K562 (cell line): ENCODE data around the gene VAC14. TPM values are rescaled to one million over a fixed set of nuclear protein-coding genes. Genes with fewer than 3 reads are reported as not detected.

Experiments used
- ATAC-seq: fragments of 200-7000 bp; cut with Tn5 transposase; 3 replicates; pipeline ENCODE4 v1.9.1; 2020; ENCODE audit warnings: moderate library complexity
- BruUV-seq: library from RNA; stranded (reverse); fragments of 400-500 nt; replicated peaks from 2 replicates; lab custom pipeline; 2021; lab: Mats Ljungman, UMichigan
- CTCF ChIA-PET: fragments of 300-600 bp; formaldehyde crosslinking; extraction: SDS; loops from one replicate; lab custom pipeline; 2021; ENCODE audit warnings: low intra/inter-chr PET ratio; lab: Yijun Ruan, JAX
- POLR2A ChIA-PET: fragments of 300-600, 350-650 bp; sonication (Branson Sonifier 250); formaldehyde crosslinking; extraction: SDS; loops from one replicate; lab custom pipeline; 2021; ENCODE audit warnings: antibody characterized with exemption, inconsistent platforms; lab: Yijun Ruan, JAX
- DNase-seq, 4 experiments: peaks; one replicate each; pipeline versions ENCODE4 v3.0.0 to v3.0.0-alpha.2; 2011 to 2018; ENCODE audit warnings: low spot score in 3 of 4, mixed read lengths in 3 of 4; ENCODE audit errors: extremely low read depth in 1 of 4
- FAIRE-seq: peaks from 2 replicates; lab custom pipeline; 2011; peaks lifted over from hg19 to GRCh38; lab: Jason Lieb, UNC
- H2AFZ ChIP-seq: 2 replicates; pipeline ENCODE4 v1.6.0; 2011; ENCODE audit warnings: low read depth, low read length, control low read depth, inconsistent platforms
- H3K27ac ChIP-seq: fragments of 200-600 bp; 3 replicates; pipeline ENCODE4 v1.8.0; 2011; ENCODE audit warnings: low read depth, mild to moderate bottlenecking, control low read depth, inconsistent platforms, low read length, moderate library complexity, mixed read lengths; ENCODE audit errors: extremely low read depth
- H3K27me3 ChIP-seq, 2 experiments: fragments of 300-600 bp in 1 of 2; 2 replicates in 1 of 2; 3 replicates in 1 of 2; pipeline versions ENCODE4 v1.6.0 to v1.8.0; 2011; ENCODE audit warnings: inconsistent platforms in 2 of 2, low read length in 2 of 2, mild to moderate bottlenecking in 1 of 2, mixed read lengths in 1 of 2, moderate library complexity in 1 of 2; ENCODE audit not compliant: control insufficient read depth in 2 of 2, insufficient read depth in 2 of 2
- H3K36me3 ChIP-seq: fragments of 300-600 bp; 3 replicates; pipeline ENCODE4 v1.8.0; 2011; ENCODE audit warnings: mild to moderate bottlenecking, low read length, inconsistent platforms; ENCODE audit not compliant: control insufficient read depth, insufficient read depth
- H3K4me1 ChIP-seq, 2 experiments: fragments of 200-600 bp in 1 of 2; replicated peaks in 1 of 2; 2 replicates in 1 of 2; 3 replicates in 1 of 2; pipeline versions ENCODE4 v1.5.1 to v1.8.0; 2011; ENCODE audit warnings: inconsistent platforms in 2 of 2, low read length in 2 of 2, mild to moderate bottlenecking in 1 of 2, mixed read lengths in 1 of 2, moderate library complexity in 1 of 2; ENCODE audit not compliant: control insufficient read depth in 2 of 2, insufficient read depth in 2 of 2
- H3K4me2 ChIP-seq: 2 replicates; pipeline ENCODE4 v1.6.1; 2011; ENCODE audit warnings: low read length, control low read depth, inconsistent platforms, mixed read lengths; ENCODE audit not compliant: insufficient read depth
- H3K4me3 ChIP-seq: fragments of 200-600 bp; sonication (generic), shearing (Covaris generic); 2 replicates; pipeline ENCODE4 v1.5.1; 2016; ENCODE audit warnings: control low read depth, inconsistent platforms
- H3K79me2 ChIP-seq: fragments of 200-600 bp; 3 replicates; pipeline ENCODE4 v1.8.0; 2011; ENCODE audit warnings: low read length, inconsistent platforms; ENCODE audit not compliant: control insufficient read depth, insufficient read depth
- H3K9ac ChIP-seq, 2 experiments: 2 replicates each; pipeline versions ENCODE4 v1.6.0 to v1.6.1; 2011; ENCODE audit warnings: low read depth in 2 of 2, low read length in 2 of 2, control low read depth in 1 of 2, inconsistent platforms in 1 of 2, mild to moderate bottlenecking in 1 of 2, mixed read lengths in 1 of 2; ENCODE audit not compliant: insufficient read depth in 1 of 2
- H3K9me1 ChIP-seq: one replicate; pipeline ENCODE4 v1.6.0; 2011; ENCODE audit warnings: inconsistent platforms, mild to moderate bottlenecking, low read length, moderate library complexity; ENCODE audit not compliant: control insufficient read depth, insufficient read depth
- H3K9me3 ChIP-seq: replicated peaks from 2 replicates; pipeline ENCODE4 v1.5.1; 2011; ENCODE audit warnings: low read depth, low read length, inconsistent platforms; ENCODE audit not compliant: control insufficient read depth, insufficient read depth
- H4K20me1 ChIP-seq: replicated peaks from 2 replicates; pipeline ENCODE4 v1.6.1; 2011; ENCODE audit warnings: low read length, inconsistent platforms, mixed read lengths; ENCODE audit not compliant: control insufficient read depth, insufficient read depth
- ARHGAP35 ChIP-seq: fragments of 450-650 bp; IDR thresholded peaks from 2 replicates; pipeline ENCODE4 v1.6.1; 2018; ENCODE audit not compliant: partially characterized antibody
- ARID3B ChIP-seq: fragments of 250-450 bp; sonication (Bioruptor Pico); IDR thresholded peaks from 2 replicates; pipeline ENCODE4 v1.4.0; 2020; ENCODE audit warnings: borderline replicate concordance
- CSDE1 ChIP-seq, 2 experiments: fragments of 450-650 bp; IDR thresholded peaks; 2 replicates each; pipeline ENCODE4 v1.6.1; 2016; ENCODE audit warnings: mild to moderate bottlenecking in 1 of 2
- GABPB1 ChIP-seq: sonication (generic); formaldehyde crosslinking; IDR thresholded peaks from 2 replicates; pipeline ENCODE4 v1.8.0; 2022; ENCODE audit warnings: mild to moderate bottlenecking, missing genetic modification reagents
- KDM1A ChIP-seq, 2 experiments: fragments of 450-650 bp; IDR thresholded peaks; 2 replicates each; pipeline ENCODE4 v1.6.1; 2016; ENCODE audit warnings: mild to moderate bottlenecking in 2 of 2
- PRMT5 ChIP-seq: sonication (generic); formaldehyde crosslinking; IDR thresholded peaks from 2 replicates; pipeline ENCODE4 v1.5.0; 2020; ENCODE audit warnings: missing genetic modification reagents
- TRIM28 ChIP-seq: fragments of 450-650 bp; IDR thresholded peaks from 2 replicates; pipeline ENCODE4 v1.6.1; 2017
- WGBS: fragments of 100-300 bp; shearing (Covaris generic); methylation state at CpG from one replicate; pipeline ENCODE4 v1.1.6; 2016; ENCODE audit warnings: low coverage, mixed read lengths; ENCODE audit not compliant: insufficient coverage; ENCODE audit errors: missing lambda C conversion rate; 5-methylcytosine and 5-hydroxymethylcytosine counted together
- in situ Hi-C: fragments of 300-500 bp; cut with MboI; formaldehyde crosslinking; loops from 4 replicates; pipeline ENCODE4 v1.15.0; 2018; ENCODE audit warnings: inconsistent platforms, mixed read lengths
- intact Hi-C: fragments of 100-400 bp; cut with micrococcal nuclease; formaldehyde crosslinking; loops from 2 replicates; pipeline ENCODE4 v1.14.2; 2022
- polyA plus RNA-seq, 8 experiments: library from polyadenylated mRNA; depleted of rRNA in 4 of 8; stranded (reverse) in 5 of 8; unstranded in 3 of 8; fragments of >200 nt; fragmentation: Nextera tagmentation in 2 of 8; fragmentation: Illumina TruSeq in 1 of 8; extraction: Ambion mirVana in 2 of 8; extraction: Trizol in 1 of 8; gene quantifications; 2 replicates each; pipeline versions ENCODE4 v1.2.1 to v1.2.3, GENCODE V29; 2011 to 2014; ENCODE audit warnings: inconsistent platforms in 1 of 8, missing spikeins in 1 of 8
- total RNA-seq, 7 experiments: library from RNA; depleted of rRNA in 6 of 7; stranded (reverse); fragments of >200 nt in 6 of 7; fragmentation: Illumina TruSeq in 2 of 7; extraction: Trizol in 2 of 7; gene quantifications; 2 replicates each; pipeline versions ENCODE4 v1.2.1 to v1.2.3, GENCODE V29; 2011 to 2021; ENCODE audit warnings: low replicate concordance in 1 of 7
- TF ChIP-seq, protein P1 (sequence below): fragments of 250-450 bp; sonication (Bioruptor Pico); IDR thresholded peaks from 2 replicates; pipeline ENCODE4 v1.4.0; 2020; ENCODE audit warnings: mild to moderate bottlenecking, moderate library complexity
- TF ChIP-seq, protein P2 (sequence below): sonication (generic); formaldehyde crosslinking; IDR thresholded peaks from 2 replicates; pipeline ENCODE4 v1.8.0; 2023; ENCODE audit warnings: mild to moderate bottlenecking, missing genetic modification reagents
- TF ChIP-seq, protein P3 (sequence below): fragments of 250-450 bp; sonication (Bioruptor Pico); IDR thresholded peaks from 2 replicates; pipeline ENCODE4 v1.8.0; 2022; ENCODE audit warnings: inconsistent platforms

The VAC14 gene
- total and polyA plus RNA-seq, 9 of the 15 experiments (the other 6 are each of a cell fraction or from before 2014, with no cell fraction given), result 1.3 to 41.6 (median 26.6) TPM

GRCh38 chr16:70688246-70688742 is 112.7 kb downstream of the VAC14 start:
- 91% methylated on average over 7 of the region's 8 CpGs for WGBS
- peak overlapping the region in 1 of 2 experiments; percentile 21; a peak in 1 of 4 replicates for H3K9ac ChIP-seq
- no peak overlapping the region for H2AFZ ChIP-seq
- no peak for ATAC-seq
- no peaks in the 10 kb centered on the region for H3K9me3 ChIP-seq
- no peak overlapping the region for H3K4me2 ChIP-seq
- no peak overlapping the region for H3K4me3 ChIP-seq
- no peak overlapping the region for H3K27ac ChIP-seq
- peaks cover 15 to 82% of the 10 kb centered on the region in 2 experiments for H3K4me1 ChIP-seq
- peaks cover 13% of the 10 kb centered on the region; the same call in 1 of the 3 replicates for H3K36me3 ChIP-seq
- DNase-seq, result no peak
- BruUV-seq, result no TSS peak
- H3K9me1 ChIP-seq, result no peaks in the 10 kb centered on the region
- FAIRE-seq, result no peak
- H3K27me3 ChIP-seq, result no peaks in the 10 kb centered on the region
- POLR2A ChIA-PET, result interaction anchor here (0.7 to 2.2 kb wide), 2 partner anchors 8 to 15 kb away, joined by 4 to 10 read pairs; no protein-coding TSS in a partner anchor
- H4K20me1 ChIP-seq, result peaks cover 1% of the 10 kb centered on the region; the same call in 1 of the 2 replicates
- intact Hi-C loops, result loop anchor here (5.0 kb wide), 2 partner anchors 49 to 84 kb away; no protein-coding TSS in a partner anchor
- in situ Hi-C loops, result no loop called here
- peaks cover 24% of the 10 kb centered on the region for H3K79me2 ChIP-seq
- TF ChIP-seq PRMT5 (CRISPR knock-in tag), result no peak
- no peak for TF ChIP-seq CSDE1 (IDR thresholded peaks at IDR 0.05)
- TF ChIP-seq, protein P1, sequence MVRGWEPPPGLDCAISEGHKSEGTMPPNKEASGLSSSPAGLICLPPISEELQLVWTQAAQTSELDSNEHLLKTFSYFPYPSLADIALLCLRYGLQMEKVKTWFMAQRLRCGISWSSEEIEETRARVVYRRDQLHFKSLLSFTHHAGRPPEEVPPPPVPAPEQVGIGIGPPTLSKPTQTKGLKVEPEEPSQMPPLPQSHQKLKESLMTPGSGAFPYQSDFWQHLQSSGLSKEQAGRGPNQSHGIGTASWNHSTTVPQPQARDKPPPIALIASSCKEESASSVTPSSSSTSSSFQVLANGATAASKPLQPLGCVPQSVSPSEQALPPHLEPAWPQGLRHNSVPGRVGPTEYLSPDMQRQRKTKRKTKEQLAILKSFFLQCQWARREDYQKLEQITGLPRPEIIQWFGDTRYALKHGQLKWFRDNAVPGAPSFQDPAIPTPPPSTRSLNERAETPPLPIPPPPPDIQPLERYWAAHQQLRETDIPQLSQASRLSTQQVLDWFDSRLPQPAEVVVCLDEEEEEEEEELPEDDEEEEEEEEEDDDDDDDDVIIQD (CRISPR knock-in tag), result no peak
- no peak for TF ChIP-seq KDM1A (IDR thresholded peaks at IDR 0.05)
- TF ChIP-seq, protein P2, sequence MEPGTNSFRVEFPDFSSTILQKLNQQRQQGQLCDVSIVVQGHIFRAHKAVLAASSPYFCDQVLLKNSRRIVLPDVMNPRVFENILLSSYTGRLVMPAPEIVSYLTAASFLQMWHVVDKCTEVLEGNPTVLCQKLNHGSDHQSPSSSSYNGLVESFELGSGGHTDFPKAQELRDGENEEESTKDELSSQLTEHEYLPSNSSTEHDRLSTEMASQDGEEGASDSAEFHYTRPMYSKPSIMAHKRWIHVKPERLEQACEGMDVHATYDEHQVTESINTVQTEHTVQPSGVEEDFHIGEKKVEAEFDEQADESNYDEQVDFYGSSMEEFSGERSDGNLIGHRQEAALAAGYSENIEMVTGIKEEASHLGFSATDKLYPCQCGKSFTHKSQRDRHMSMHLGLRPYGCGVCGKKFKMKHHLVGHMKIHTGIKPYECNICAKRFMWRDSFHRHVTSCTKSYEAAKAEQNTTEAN (CRISPR knock-in tag), result no peak
- no peak for TF ChIP-seq GABPB1
- no peak for TF ChIP-seq ARHGAP35
- TF ChIP-seq, protein P3, sequence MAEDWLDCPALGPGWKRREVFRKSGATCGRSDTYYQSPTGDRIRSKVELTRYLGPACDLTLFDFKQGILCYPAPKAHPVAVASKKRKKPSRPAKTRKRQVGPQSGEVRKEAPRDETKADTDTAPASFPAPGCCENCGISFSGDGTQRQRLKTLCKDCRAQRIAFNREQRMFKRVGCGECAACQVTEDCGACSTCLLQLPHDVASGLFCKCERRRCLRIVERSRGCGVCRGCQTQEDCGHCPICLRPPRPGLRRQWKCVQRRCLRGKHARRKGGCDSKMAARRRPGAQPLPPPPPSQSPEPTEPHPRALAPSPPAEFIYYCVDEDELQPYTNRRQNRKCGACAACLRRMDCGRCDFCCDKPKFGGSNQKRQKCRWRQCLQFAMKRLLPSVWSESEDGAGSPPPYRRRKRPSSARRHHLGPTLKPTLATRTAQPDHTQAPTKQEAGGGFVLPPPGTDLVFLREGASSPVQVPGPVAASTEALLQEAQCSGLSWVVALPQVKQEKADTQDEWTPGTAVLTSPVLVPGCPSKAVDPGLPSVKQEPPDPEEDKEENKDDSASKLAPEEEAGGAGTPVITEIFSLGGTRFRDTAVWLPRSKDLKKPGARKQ (CRISPR knock-in tag), result no peak
- TF ChIP-seq TRIM28, result no peak
- TF ChIP-seq ARID3B (CRISPR knock-in tag), result no peak
- CTCF ChIA-PET, result no interaction called here
